Measurements from ENCODE around the gene HOXC6. TPM values are rescaled to one million over a fixed set of nuclear protein-coding genes. Genes with fewer than 3 reads are reported as not detected.

HOXC6 gene
- total and polyA plus RNA-seq, 2 of the 13 experiments (the other 11 are each of a cell fraction or from before 2014, with no cell fraction given): not detected

GRCh38 chr12:53994264-53995001, 33.8 kb upstream of the HOXC6 start (continued):
- TF ChIP-seq ARNTL (CRISPR knock-in tag; IDR thresholded peaks at IDR 0.05) (no peak), MLX (CRISPR knock-in tag; IDR thresholded peaks at IDR 0.05) (no peak), ZNF672 (CRISPR knock-in tag; IDR thresholded peaks at IDR 0.05) (no peak), ZNF10 (CRISPR knock-in tag; IDR thresholded peaks at IDR 0.05; ENCODE audit: borderline replicate concordance, low read depth) (no peak), JDP2 (CRISPR knock-in tag; IDR thresholded peaks at IDR 0.05; ENCODE audit: borderline replicate concordance) (no peak), NFYB (CRISPR knock-in tag; IDR thresholded peaks at IDR 0.05) (no peak), HDAC1 (CRISPR knock-in tag; IDR thresholded peaks at IDR 0.05) (peak; percentile 37; the same call in 1 of the 2 replicates), ZNF34 (CRISPR knock-in tag; IDR thresholded peaks at IDR 0.05; ENCODE audit: borderline replicate concordance) (no peak), HOXA3 (CRISPR knock-in tag; IDR thresholded peaks at IDR 0.05) (peak; percentile 57), ZBTB3 (CRISPR knock-in tag; IDR thresholded peaks at IDR 0.05; ENCODE audit: borderline replicate concordance, low read depth) (no peak), TSC22D2 (CRISPR knock-in tag; IDR thresholded peaks at IDR 0.05; ENCODE audit: borderline replicate concordance) (no peak), TFE3 (CRISPR knock-in tag; IDR thresholded peaks at IDR 0.05) (no peak), ZFY (CRISPR knock-in tag; IDR thresholded peaks at IDR 0.05) (peak; percentile 49), RFX5 (IDR thresholded peaks at IDR 0.05; ENCODE audit: low read depth, low read length) (no peak), ZMAT3 (CRISPR knock-in tag; conservative IDR thresholded peaks at IDR 0.05) (0 out of 2 replicates have a peak, but pooled peaks have one; percentile 33), FIP1L1 (IDR thresholded peaks at IDR 0.05; ENCODE audit: borderline replicate concordance, insufficient read depth, low read depth, low read length) (no peak), ZNF552 (CRISPR knock-in tag; IDR thresholded peaks at IDR 0.05; ENCODE audit: borderline replicate concordance) (no peak; the same call in 1 of the 2 replicates), ZNF33A (CRISPR knock-in tag; IDR thresholded peaks at IDR 0.05; ENCODE audit: borderline replicate concordance) (no peak), ZBTB2 (CRISPR knock-in tag; IDR thresholded peaks at IDR 0.05; ENCODE audit: low read depth) (no peak), ZNF782 (CRISPR knock-in tag; IDR thresholded peaks at IDR 0.05; ENCODE audit: borderline replicate concordance) (peak; percentile 57; the same call in 1 of the 2 replicates), CHCHD3 (CRISPR knock-in tag; IDR thresholded peaks at IDR 0.05) (no peak), ZNF550 (CRISPR knock-in tag; IDR thresholded peaks at IDR 0.05; ENCODE audit: borderline replicate concordance) (no peak), ZNF574 (CRISPR knock-in tag; IDR thresholded peaks at IDR 0.05) (peak; percentile 56)
- TF ChIP-seq, protein P1, sequence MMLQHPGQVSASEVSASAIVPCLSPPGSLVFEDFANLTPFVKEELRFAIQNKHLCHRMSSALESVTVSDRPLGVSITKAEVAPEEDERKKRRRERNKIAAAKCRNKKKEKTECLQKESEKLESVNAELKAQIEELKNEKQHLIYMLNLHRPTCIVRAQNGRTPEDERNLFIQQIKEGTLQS (CRISPR knock-in tag; IDR thresholded peaks at IDR 0.05): no peak

Measured in HepG2 (cell line).